ENCODE data around the gene AEBP1.

Gene AEBP1

GRCh38 chr7:44087911-44088838, 16.0 kb upstream of the AEBP1 start:
- DNase-seq, result no peak

GRCh38 chr7:44093102-44093641, 11.0 kb upstream of the AEBP1 start:
- no peak for DNase-seq

GRCh38 chr7:44094365-44094764, 9.8 kb upstream of the AEBP1 start:
- DNase-seq, result no peak

GRCh38 chr7:44094883-44095592, 9.1 kb upstream of the AEBP1 start:
- DNase-seq, result no peak

- no peak for DNase-seq
These were observed 8.4 kb upstream of the AEBP1 start for GRCh38 chr7:44095781-44096180.

- DNase-seq, result no peak
These were observed 7.7 kb upstream of the AEBP1 start for GRCh38 chr7:44096326-44096881.

- DNase-seq, result no peak
These were observed 6.8 kb upstream of the AEBP1 start for GRCh38 chr7:44097064-44097932.

- DNase-seq, result no peak
These were observed 5.8 kb upstream of the AEBP1 start for GRCh38 chr7:44098092-44099068.

GRCh38 chr7:44099669-44100068, 4.5 kb upstream of the AEBP1 start:
- DNase-seq, result no peak

GRCh38 chr7:44100458-44101302, 3.5 kb upstream of the AEBP1 start:
- no peak for DNase-seq

GRCh38 chr7:44101303-44101965, 2.7 kb upstream of the AEBP1 start:
- no peak for DNase-seq

GRCh38 chr7:44101966-44102845, 1.9 kb upstream of the AEBP1 start:
- no peak for DNase-seq

- no peak for DNase-seq
These were observed 1.1 kb upstream of the AEBP1 start for GRCh38 chr7:44102846-44103565.

GRCh38 chr7:44103566-44103922, 601 bp upstream of the AEBP1 start:
- no peak for DNase-seq

GRCh38 chr7:44104860-44105771, 971 bp downstream of the AEBP1 start:
- DNase-seq, result no peak

- DNase-seq, result no peak
These were observed 1.7 kb downstream of the AEBP1 start for GRCh38 chr7:44105832-44106231.

Data from NCI-H2107 (cell line).